ENCODE data around the gene GOPC. TPM values are rescaled to one million over a fixed set of nuclear protein-coding genes. Genes with fewer than 3 reads are reported as not detected.

GOPC gene
- total RNA-seq, 1 experiment from 2014 or later = 24.2 TPM

DNA sequence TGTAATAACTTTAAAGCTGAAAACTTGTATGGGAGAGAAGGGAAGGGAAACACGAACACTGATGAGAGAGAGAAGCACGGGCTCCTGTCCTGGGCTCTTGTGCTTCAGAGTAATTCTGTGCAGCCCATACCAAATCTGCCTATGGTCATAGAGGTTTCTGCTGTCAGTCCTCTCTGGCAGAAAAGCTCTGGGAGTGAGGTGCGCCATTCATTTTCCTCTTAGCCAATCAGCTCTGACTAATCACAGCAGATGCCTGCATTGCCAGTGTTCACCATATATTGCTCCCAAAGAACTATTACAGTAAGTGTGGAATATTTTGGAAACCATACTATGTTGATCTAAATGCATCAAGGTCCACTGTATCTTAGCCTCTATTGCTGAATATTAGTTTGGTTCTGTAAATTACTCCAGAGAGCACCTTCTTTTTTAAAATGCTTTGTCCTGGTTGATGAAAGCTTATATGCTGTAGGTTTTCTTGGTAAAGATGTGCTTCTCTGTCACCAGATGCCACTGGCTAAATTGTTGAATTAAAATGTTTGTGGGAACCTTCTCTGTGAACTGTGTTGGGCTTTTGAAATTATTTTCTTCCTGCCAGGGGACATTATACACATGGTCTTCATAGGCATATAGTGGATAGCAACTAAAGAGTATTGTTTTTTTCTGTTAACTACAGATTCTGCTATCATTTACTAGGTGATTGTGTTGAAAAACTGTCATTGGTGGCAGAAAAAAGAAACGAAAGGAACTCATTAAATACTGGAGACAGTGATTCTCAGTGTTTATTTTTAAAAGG is 81.5 kb downstream of the GOPC start:
- no peaks in the 10 kb centered on the region for H4K20me1 ChIP-seq (ENCODE audit: insufficient read depth)
- H3K36me3 ChIP-seq (ENCODE audit: control insufficient read depth in 1 of 2, insufficient read depth in 2 of 2, low read length in 2 of 2) = no peaks in the 10 kb centered on the region
- ChIA-PET RAD21 (ENCODE audit: low non-redundant PET in 1 of 2, low total read pairs in 2 of 2, uncharacterized antibody in 2 of 2, unreplicated experiment in 2 of 2) (no interaction called here), CTCF (no interaction called here), POLR2A (no interaction called here)
- no peak overlapping the region for H3K4me2 ChIP-seq (ENCODE audit: low read length)
- intact Hi-C loops (cut with micrococcal nuclease) = no loop called here
- H3K27me3 ChIP-seq (ENCODE audit: insufficient read depth, low read length) = no peaks in the 10 kb centered on the region
- H2AFZ ChIP-seq (ENCODE audit: low read depth, low read length, poor library complexity, severe bottlenecking) = no peak overlapping the region
- H3K9me3 ChIP-seq (ENCODE audit: control insufficient read depth in 1 of 2, insufficient read depth in 1 of 2, low read depth in 1 of 2, low read length in 2 of 2) = no peaks in the 10 kb centered on the region
- no peaks in the 10 kb centered on the region for H3K79me2 ChIP-seq (ENCODE audit: insufficient read depth, low read length)
- ATAC-seq (no peak), DNase-seq (ENCODE audit: low read depth, low spot score) (no peak)
- no TSS peak for BruUV-seq (replicated peaks)
- no peaks in the 10 kb centered on the region for H3K9me2 ChIP-seq (ENCODE audit: insufficient read depth)
- no peak overlapping the region for H3K4me3 ChIP-seq (replicated peaks in 1 of 2; ENCODE audit: low read depth in 1 of 2, low read length in 2 of 2)
- no peak for TF ChIP-seq RAD21 (IDR thresholded peaks at IDR 0.05; ENCODE audit: low read depth)
- TF ChIP-seq EZH2phosphoT487 (IDR thresholded peaks at IDR 0.05; ENCODE audit: borderline replicate concordance) = no peak
- TF ChIP-seq, protein P1, sequence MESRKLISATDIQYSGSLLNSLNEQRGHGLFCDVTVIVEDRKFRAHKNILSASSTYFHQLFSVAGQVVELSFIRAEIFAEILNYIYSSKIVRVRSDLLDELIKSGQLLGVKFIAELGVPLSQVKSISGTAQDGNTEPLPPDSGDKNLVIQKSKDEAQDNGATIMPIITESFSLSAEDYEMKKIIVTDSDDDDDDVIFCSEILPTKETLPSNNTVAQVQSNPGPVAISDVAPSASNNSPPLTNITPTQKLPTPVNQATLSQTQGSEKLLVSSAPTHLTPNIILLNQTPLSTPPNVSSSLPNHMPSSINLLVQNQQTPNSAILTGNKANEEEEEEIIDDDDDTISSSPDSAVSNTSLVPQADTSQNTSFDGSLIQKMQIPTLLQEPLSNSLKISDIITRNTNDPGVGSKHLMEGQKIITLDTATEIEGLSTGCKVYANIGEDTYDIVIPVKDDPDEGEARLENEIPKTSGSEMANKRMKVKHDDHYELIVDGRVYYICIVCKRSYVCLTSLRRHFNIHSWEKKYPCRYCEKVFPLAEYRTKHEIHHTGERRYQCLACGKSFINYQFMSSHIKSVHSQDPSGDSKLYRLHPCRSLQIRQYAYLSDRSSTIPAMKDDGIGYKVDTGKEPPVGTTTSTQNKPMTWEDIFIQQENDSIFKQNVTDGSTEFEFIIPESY (IDR thresholded peaks at IDR 0.05; ENCODE audit: extremely low read depth, insufficient replicate concordance, low read length) = no peak
- TF ChIP-seq SP1 (IDR thresholded peaks at IDR 0.05; ENCODE audit: low read depth) = no peak
- TF ChIP-seq, protein P2, sequence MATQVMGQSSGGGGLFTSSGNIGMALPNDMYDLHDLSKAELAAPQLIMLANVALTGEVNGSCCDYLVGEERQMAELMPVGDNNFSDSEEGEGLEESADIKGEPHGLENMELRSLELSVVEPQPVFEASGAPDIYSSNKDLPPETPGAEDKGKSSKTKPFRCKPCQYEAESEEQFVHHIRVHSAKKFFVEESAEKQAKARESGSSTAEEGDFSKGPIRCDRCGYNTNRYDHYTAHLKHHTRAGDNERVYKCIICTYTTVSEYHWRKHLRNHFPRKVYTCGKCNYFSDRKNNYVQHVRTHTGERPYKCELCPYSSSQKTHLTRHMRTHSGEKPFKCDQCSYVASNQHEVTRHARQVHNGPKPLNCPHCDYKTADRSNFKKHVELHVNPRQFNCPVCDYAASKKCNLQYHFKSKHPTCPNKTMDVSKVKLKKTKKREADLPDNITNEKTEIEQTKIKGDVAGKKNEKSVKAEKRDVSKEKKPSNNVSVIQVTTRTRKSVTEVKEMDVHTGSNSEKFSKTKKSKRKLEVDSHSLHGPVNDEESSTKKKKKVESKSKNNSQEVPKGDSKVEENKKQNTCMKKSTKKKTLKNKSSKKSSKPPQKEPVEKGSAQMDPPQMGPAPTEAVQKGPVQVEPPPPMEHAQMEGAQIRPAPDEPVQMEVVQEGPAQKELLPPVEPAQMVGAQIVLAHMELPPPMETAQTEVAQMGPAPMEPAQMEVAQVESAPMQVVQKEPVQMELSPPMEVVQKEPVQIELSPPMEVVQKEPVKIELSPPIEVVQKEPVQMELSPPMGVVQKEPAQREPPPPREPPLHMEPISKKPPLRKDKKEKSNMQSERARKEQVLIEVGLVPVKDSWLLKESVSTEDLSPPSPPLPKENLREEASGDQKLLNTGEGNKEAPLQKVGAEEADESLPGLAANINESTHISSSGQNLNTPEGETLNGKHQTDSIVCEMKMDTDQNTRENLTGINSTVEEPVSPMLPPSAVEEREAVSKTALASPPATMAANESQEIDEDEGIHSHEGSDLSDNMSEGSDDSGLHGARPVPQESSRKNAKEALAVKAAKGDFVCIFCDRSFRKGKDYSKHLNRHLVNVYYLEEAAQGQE (IDR thresholded peaks at IDR 0.05; ENCODE audit: low read depth) = no peak
- no peak for TF ChIP-seq SRF (IDR thresholded peaks at IDR 0.05; ENCODE audit: low read depth)
- TF ChIP-seq, protein P3, sequence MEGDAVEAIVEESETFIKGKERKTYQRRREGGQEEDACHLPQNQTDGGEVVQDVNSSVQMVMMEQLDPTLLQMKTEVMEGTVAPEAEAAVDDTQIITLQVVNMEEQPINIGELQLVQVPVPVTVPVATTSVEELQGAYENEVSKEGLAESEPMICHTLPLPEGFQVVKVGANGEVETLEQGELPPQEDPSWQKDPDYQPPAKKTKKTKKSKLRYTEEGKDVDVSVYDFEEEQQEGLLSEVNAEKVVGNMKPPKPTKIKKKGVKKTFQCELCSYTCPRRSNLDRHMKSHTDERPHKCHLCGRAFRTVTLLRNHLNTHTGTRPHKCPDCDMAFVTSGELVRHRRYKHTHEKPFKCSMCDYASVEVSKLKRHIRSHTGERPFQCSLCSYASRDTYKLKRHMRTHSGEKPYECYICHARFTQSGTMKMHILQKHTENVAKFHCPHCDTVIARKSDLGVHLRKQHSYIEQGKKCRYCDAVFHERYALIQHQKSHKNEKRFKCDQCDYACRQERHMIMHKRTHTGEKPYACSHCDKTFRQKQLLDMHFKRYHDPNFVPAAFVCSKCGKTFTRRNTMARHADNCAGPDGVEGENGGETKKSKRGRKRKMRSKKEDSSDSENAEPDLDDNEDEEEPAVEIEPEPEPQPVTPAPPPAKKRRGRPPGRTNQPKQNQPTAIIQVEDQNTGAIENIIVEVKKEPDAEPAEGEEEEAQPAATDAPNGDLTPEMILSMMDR (IDR thresholded peaks at IDR 0.05 in 2 of 3, conservative IDR thresholded peaks at IDR 0.05 in 1 of 3; ENCODE audit: borderline replicate concordance in 1 of 3, insufficient read depth in 1 of 3, low read depth in 2 of 3, low read length in 2 of 3) = no peak
- no peaks in the 10 kb centered on the region for H3K4me1 ChIP-seq (ENCODE audit: control insufficient read depth in 1 of 2, insufficient read depth in 2 of 2, low read length in 2 of 2)
- no peak overlapping the region for H3K27ac ChIP-seq (ENCODE audit: low read depth, low read length)
- no peak overlapping the region for H3K9ac ChIP-seq (ENCODE audit: low read length)
